IPS DF 4.7 (cell line): ENCODE data around the gene PCOLCE2.

Experiments used
- DNase-seq: peaks from one replicate; pipeline ENCODE4 v3.0.0-alpha.2; 2013; ENCODE audit warnings: low spot score; ENCODE audit errors: extremely low read depth

PCOLCE2 gene

DNA sequence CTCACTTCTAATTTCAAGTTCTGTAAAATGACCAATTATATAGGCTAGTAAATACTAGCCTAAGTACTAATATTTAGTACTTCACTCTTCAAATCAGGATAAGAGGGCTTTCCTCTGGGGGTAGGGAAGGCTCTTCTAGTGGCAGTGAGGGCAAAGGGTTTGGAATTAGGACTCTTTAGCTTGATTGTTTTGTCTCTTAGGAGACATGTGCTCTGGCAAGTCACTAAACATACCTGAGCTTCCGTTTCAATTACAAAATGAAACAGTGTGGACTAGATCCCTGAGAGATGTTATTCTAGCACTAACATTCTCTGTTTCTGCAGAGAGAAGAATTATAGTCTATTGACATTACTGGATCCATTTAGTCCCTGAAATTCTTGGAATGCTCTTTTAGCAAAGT lies 71.5 kb downstream of the PCOLCE2 start:
- DNase-seq, result no peak

DNA sequence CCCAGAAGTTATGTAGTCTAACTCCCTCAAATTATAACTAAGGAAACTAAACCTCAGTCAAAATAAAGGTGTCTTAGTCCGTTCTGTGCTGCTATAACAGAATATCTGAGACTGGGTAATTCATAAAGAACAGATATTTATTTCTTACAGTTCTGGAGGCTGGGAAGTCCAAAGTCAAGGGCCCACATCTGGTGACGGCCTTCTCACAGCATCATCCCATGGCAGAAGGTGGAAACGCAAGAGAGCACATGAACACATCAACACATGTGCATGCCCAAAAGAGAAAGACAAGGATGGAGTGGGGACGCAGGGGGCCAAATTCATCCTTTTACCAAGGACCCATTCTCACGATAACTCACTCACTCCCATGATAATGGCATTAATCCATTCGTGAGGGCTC lies 73.1 kb downstream of the PCOLCE2 start:
- no peak for DNase-seq

DNA sequence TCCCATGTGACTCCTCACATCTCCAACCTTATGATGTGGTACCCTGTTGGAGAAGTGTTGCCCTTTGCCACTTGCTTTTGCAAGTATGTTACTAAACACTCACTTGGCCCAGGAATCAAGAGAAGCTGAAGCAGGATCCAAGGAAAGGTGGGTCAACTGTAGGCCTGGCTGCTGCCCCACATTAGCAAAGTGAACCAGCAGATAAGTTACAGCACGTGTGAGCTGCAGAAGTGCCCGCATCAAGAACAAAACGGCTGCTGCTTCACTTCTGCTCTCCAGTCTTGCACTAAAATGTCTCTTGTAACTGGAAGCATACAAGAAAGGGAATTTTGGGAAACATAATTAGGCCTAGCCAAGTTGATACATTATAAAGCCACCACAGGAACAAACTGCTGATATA lies 79.6 kb downstream of the PCOLCE2 start:
- no peak for DNase-seq

DNA sequence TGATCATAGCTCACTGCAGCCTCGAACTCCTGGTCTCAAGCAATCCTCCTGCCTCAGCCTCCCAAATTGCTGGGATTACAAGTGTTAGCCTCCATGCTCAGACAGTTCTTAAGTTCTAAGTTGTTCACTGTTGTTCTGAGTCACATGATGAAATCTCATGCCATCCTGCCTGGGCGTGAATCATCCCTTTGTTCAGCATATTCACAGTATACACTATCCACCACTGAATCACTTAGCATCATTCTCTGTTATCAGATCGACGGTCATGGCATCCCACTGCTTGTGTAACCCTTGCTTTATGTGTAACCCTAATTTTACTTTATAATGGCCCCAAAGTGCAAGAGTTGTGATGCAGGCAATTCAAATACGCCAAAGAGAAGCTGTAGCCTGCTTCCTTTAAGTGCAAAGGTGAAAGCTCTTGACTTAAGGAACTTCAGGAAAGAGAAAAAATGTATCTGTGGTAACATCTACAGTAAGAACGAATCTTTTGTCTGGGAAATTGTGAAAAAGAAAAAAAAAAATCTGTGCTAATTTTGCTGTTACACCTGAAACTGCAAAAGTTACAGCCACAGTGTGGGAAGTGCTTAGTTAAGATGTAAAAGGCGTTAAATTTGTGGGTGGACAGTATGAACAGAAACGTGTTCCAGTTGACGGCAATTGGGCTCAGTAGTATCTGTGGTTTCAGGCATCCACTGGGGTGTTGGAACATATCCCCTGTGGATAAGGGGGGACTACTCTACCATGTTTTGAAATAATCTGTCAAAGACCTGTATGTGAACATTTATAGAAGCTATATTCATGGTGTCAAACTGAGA lies 80.6 kb downstream of the PCOLCE2 start:
- DNase-seq, result no peak

DNA sequence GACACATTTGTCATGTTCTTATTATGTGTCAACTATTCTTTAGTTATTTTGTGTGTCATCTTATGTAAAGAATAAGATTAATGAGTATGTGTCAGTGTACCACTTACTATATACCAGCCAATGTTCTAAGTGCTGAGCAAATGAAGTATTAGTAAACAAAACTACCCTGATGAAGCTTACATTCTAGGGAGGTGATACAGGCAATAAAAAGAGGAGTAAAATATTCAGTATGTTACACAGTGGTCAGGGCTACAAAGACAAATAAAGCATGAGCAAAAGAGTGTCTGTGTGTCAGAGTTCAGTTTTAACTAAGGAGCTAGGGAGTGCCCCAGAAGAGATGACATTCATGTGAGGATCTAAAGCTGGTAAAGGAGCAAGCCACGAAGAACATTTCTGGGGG lies 86.0 kb downstream of the PCOLCE2 start:
- DNase-seq, result no peak

DNA sequence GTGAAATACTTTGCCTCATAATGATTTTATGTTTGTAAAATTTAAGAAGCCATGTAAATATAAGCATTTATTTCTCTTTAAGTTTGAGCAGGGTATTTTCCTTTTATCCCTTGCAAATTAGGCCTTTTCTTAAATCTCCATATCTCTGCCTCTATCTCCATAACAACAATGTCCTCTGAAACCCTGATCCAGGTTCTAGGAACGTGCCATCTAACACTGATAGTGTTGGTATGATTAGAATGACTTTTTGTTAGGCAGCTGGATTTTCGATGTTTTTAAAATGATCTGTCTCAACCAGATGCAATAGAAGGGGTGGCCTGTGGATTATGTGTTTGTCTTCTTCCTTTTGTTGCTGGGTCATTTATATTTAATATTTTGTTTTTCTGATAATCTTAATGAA lies 87.1 kb downstream of the PCOLCE2 start:
- DNase-seq, result no peak

DNA sequence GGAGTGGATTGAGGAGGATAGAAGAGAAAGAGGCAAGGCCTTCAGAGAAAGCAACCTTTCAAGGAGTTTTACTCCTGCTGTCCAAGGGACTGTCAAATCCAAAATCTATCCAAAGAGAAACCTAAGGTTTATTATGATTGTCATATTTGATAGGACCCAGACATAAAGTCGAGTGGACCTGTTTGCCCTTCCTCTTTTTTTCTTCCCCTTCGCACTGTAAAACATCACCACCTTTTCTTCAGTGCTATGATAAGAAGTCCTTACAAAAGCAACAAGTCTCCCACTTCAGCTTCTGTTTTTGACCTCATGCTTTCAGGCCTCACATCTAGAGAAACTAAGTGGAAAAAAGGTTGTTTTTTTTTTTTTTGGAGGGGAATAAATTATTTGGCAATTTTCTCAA lies 92.1 kb downstream of the PCOLCE2 start:
- no peak for DNase-seq

DNA sequence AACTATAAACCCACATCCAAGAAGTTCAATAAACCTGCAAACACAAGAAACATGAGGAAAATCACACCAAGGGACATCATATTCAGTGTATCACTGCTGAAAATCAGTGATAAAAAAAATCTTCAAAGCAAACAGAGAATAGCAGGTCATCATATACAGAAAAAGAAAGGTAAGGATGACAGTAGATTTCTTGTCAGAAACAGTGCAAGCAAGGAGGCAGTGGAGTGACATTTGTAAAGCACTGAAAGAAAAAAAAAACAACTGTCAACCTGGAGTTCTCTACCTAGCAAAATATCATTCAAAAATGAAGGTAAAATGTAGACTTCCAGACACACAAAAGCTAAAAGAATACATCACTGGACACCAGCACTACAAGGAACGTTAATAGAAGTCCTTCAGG lies 93.6 kb downstream of the PCOLCE2 start:
- DNase-seq, result no peak

DNA sequence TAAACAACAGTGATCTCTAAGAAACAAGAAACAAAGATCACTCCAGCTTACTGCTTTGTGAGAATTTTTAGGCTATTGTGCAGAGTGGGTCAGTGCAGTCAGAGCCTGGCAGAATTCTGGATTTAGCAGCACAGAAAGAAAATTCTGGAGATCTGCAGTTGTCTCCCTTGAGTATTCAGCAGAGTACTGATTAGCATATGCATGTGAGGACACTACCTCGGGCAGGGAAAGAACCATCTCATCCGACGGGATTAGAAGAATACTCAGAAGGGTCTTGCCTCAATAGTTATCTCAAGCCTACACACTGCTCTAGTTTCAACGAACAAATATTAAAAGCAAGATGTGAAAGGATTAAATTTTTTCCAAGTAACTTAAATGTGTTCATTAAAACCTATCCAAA lies 94.4 kb downstream of the PCOLCE2 start:
- no peak for DNase-seq

DNA sequence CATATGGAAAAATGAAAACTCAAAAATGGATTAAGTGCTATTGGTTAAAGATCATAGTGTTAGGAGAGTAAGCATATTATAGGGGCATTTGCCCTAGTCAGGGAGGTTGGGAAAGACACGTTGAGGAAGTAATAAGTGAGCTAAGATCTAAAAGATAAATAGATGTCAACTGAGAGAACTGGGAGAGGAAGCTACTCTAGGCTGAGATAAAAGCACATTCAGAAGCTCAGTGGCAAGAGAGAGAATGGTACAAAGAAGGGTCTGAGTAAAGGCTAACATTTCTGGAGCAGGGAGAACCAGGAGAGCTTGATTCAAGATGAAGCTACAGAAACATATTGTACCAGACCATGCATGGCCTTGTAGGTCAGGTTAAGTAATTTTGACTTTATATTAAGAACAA lies 101.2 kb downstream of the PCOLCE2 start:
- no peak for DNase-seq

DNA sequence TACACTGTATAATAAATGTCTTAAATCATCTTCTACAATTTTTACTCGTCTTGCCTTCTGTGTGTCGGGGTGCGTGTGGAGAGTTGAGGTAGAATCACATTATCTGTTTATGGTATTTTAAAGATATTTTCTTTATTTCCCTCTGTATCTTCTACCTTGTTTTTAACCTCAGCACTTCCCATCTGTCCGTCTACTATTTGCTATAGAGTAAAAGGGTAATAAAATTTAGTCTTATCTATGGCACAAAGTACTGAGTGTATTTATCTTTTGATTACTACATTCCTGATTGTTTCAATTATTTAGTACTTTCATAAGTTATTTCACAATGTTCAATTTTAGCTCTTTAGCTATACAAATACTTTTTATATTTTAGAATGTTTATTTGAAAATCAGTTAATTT lies 102.9 kb downstream of the PCOLCE2 start:
- no peak for DNase-seq

DNA sequence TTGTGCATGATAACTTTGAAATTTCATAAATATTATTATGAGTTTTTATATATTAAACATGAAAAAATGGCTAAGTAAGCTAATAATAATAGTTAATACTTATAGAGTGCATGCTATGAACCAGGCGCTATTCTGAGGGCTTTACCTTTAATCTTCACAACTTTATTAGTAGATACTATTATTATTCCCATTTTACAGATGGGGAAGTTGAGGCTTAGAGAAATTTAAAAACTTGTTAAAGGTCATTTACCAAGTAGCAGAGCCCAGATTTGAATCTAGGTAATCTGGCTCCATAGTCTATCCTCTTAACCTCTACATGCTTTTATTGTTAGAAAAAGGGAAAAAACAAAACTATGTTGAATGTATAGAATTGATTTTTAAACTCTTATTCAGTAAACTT lies 104.7 kb downstream of the PCOLCE2 start:
- DNase-seq, result no peak

DNA sequence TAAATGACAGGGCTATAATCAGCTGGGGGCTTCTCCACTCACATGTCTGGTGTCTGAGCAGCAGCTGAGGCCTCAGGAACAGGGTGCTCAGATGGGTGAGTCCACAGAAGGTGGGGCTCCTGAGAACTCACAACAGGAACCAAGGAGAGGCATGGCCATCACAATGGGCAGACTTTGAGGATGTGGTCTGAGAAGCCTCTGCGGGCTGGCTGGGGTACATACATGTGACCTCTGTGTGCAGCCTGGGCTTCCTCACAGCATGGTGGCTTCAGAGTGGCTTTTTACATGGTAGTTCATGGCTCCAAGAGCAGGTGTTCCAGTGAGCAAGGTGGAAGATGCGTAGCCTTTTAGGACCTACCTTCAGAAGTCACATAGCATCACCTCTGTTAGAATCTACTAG lies 106.3 kb downstream of the PCOLCE2 start:
- DNase-seq, result no peak

DNA sequence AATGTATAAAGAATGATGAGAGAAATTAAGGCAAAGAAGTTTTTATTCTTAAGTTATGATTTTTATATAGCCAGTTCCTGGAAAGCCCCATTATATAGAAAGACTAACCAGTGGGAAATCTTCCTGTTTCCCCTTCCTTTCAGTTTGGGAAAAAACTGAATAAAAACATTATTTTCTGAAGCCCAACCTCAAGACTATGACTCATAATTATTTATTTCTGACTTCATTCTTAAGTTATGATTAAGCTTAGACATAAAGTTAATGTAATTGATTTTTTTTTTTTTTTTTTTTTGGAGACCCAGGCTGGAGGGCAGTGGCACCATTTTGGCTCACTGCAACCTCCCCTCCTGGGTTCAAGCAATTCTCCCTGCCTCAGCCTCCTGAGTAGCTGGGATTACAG lies 109.3 kb downstream of the PCOLCE2 start:
- no peak for DNase-seq

DNA sequence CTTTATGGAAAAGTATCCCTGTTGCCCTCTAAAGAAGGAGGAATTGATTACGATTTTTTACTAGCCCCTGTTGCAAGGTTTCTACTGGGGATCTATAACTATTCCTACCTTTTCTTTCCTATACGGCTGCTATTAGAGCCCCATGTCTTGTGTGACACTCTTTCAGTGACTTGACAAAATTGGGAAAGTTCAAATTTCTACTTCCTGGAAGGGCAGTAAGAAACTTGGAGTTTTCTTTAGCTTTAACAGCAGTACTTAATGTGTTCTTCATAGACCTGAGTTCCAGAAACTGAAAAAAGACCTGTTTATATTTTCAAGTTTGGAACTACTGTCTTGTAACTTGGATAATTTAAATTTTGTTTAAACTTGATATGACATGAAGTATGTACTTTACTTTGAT lies 110.3 kb downstream of the PCOLCE2 start:
- no peak for DNase-seq

DNA sequence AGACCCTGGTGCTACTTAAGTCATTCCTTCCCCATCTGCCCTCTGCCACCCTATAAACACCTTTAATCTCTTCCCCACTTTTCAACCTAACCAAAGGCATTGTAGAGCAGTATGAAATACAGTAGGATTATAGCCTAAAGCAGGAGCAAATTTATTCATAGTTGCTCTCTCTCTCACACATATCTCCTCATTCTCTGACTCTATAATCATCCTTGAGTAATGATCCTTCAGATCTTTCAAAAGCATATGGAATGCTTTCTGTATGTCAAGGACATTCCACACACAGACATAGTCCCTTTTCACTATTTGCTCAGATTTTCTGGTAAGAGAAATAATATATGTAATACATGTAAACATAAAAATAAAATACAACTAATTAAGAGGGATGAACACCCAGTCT lies 111.0 kb downstream of the PCOLCE2 start:
- no peak for DNase-seq

DNA sequence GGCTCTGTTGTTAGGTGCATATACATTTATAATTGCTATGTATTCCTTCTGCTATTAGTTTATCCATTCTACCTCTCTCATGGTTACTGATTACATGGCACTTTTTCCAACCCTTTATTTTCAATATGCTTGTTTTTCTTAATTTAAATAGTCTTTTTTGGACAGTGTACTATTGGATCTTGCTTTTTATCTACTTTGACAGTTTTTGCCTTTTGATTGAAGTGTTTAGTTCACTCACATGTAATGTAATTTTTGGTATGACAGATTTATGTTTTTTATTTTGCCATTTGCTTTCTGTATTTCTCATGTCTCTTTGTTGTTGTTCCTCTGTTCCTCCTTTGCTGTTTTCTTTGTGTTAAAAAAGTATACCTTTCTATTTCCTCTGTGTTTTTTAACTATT lies 120.5 kb downstream of the PCOLCE2 start:
- DNase-seq, result no peak
